Upper lobe of left lung (tissue), 4 donors: Measurements from ENCODE around the gene WDPCP.

ENCODE experiments used
- EP300 ChIP-seq, 4 donors: sonication (generic); formaldehyde crosslinking; IDR thresholded peaks; one replicate each; pipeline ENCODE4 v1.5.1; 2017; ENCODE audit warnings: antibody characterized with exemption in 4 of 4, control low read depth in 2 of 4
- POLR2AphosphoS5 ChIP-seq, 2 donors: sonication (generic); formaldehyde crosslinking; IDR thresholded peaks; one replicate each; pipeline ENCODE4 v1.5.1; 2017; ENCODE audit warnings: antibody characterized with exemption in 2 of 2

- TF ChIP-seq EP300 (IDR thresholded peaks at IDR 0.05) (no peak), POLR2AphosphoS5 (IDR thresholded peaks at IDR 0.05) (no peak)
Observed at GRCh38 chr2:63192169-63192888, 395.9 kb downstream of the WDPCP start.
